HepG2 (cell line): ENCODE results near the gene MDP1. TPM values are rescaled to one million over a fixed set of nuclear protein-coding genes. Genes with fewer than 3 reads are reported as not detected.

ENCODE experiments used
- AGO1 ChIP-seq: fragments of 200-400 bp; formaldehyde crosslinking; IDR thresholded peaks from 2 replicates; pipeline ENCODE4 v1.6.1; 2017; ENCODE audit warnings: mild to moderate bottlenecking, low read depth, low read length, moderate library complexity; ENCODE audit not compliant: poor library complexity, severe bottlenecking
- AGO2 ChIP-seq: fragments of 200-400 bp; formaldehyde crosslinking; optimal IDR thresholded peaks from 2 replicates; pipeline ENCODE3; 2017; ENCODE audit warnings: mild to moderate bottlenecking, low read depth, low read length, moderate library complexity
- AHDC1 ChIP-seq: sonication (generic); formaldehyde crosslinking; IDR thresholded peaks from 2 replicates; pipeline ENCODE4 v1.5.1; 2020; ENCODE audit warnings: mild to moderate bottlenecking, missing genetic modification reagents, borderline replicate concordance
- CENPT ChIP-seq: sonication (generic); formaldehyde crosslinking; IDR thresholded peaks from 2 replicates; pipeline ENCODE4 v1.8.0; 2022; ENCODE audit warnings: low read depth, mild to moderate bottlenecking, moderate library complexity, missing genetic modification reagents
- IRF2 ChIP-seq: IDR thresholded peaks from 2 replicates; pipeline ENCODE4 v1.6.1; 2018; ENCODE audit warnings: missing genetic modification reagents, missing compliant biosample characterization
- RBFOX2 ChIP-seq: fragments of 200-400 bp; formaldehyde crosslinking; IDR thresholded peaks from 2 replicates; pipeline ENCODE4 v1.6.1; 2017; ENCODE audit warnings: low read depth, mild to moderate bottlenecking, low read length
- TGIF2 ChIP-seq: IDR thresholded peaks from 2 replicates; pipeline ENCODE4 v1.6.1; 2016; ENCODE audit warnings: control low read depth, missing compliant biosample characterization
- ZNF142 ChIP-seq: sonication (generic); formaldehyde crosslinking; IDR thresholded peaks from 2 replicates; pipeline ENCODE4 v1.4.0; 2020; ENCODE audit warnings: missing genetic modification reagents
- ZNF780A ChIP-seq: sonication (generic); formaldehyde crosslinking; IDR thresholded peaks from 2 replicates; pipeline ENCODE4 v1.8.0; 2022; ENCODE audit warnings: mild to moderate bottlenecking, missing genetic modification reagents, moderate library complexity
- polyA plus RNA-seq, 8 experiments: library from polyadenylated mRNA; depleted of rRNA in 3 of 8; stranded (reverse) in 7 of 8; unstranded in 1 of 8; fragments of >200 nt; fragmentation: Illumina TruSeq in 4 of 8; extraction: Trizol in 4 of 8; gene quantifications; 2 replicates each; pipeline versions ENCODE4 v1.2.1 to v1.2.3, GENCODE V29; 2011 to 2016; ENCODE audit warnings: low read depth in 4 of 8, missing spikeins in 1 of 8, mixed read lengths in 1 of 8; ENCODE audit not compliant: insufficient read depth in 1 of 8
- total RNA-seq, 5 experiments: library from RNA; depleted of rRNA; stranded (reverse); fragments of >200 nt; fragmentation: Illumina TruSeq; extraction: Trizol; gene quantifications; 2 replicates each; pipeline ENCODE4 v1.2.3, GENCODE V29; 2016; ENCODE audit warnings: low read depth in 1 of 5
- TF ChIP-seq, protein P1 (sequence below): IDR thresholded peaks from 2 replicates; pipeline ENCODE4 v1.4.0; 2020; ENCODE audit warnings: mild to moderate bottlenecking, missing genetic modification reagents
- TF ChIP-seq, protein P2 (sequence below): IDR thresholded peaks from 2 replicates; pipeline ENCODE4 v1.6.1; 2016; ENCODE audit warnings: mild to moderate bottlenecking

The MDP1 gene
- total and polyA plus RNA-seq, 2 of the 13 experiments (the other 11 are each of a cell fraction or from before 2014, with no cell fraction given) = 44.1 to 48.7 TPM

DNA sequence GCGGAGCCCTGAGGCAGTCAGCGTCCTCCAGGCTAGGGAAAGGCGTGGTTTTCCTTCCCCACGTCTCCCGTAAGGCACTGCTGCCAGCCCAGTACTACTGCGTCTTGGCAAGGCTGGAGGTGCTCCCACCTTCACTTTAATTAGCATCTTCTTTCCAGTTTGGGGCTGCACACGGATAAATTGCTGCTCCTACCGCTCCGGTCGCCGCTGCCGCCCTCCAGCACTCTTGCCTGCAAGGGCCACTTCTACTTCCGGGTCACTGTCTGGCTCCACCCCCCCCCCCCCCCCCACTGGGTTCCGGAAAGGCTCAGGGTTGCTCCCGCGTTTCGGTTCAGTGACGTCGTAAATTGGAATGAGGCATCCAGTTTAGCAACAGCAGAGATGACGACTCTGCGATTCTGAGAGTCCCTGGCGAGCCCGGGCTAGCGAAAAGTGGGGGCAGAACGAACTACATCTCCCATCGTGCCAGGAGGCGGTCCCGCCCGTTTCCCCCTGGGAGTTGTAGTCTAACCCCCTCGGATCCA is 16.3 kb upstream of the MDP1 start, which contains the start of gene NEDD8 (continued):
- TF ChIP-seq TGIF2 (CRISPR knock-in tag) = peak; percentile 78; the same call in 1 of the 2 replicates
- TF ChIP-seq, protein P1, sequence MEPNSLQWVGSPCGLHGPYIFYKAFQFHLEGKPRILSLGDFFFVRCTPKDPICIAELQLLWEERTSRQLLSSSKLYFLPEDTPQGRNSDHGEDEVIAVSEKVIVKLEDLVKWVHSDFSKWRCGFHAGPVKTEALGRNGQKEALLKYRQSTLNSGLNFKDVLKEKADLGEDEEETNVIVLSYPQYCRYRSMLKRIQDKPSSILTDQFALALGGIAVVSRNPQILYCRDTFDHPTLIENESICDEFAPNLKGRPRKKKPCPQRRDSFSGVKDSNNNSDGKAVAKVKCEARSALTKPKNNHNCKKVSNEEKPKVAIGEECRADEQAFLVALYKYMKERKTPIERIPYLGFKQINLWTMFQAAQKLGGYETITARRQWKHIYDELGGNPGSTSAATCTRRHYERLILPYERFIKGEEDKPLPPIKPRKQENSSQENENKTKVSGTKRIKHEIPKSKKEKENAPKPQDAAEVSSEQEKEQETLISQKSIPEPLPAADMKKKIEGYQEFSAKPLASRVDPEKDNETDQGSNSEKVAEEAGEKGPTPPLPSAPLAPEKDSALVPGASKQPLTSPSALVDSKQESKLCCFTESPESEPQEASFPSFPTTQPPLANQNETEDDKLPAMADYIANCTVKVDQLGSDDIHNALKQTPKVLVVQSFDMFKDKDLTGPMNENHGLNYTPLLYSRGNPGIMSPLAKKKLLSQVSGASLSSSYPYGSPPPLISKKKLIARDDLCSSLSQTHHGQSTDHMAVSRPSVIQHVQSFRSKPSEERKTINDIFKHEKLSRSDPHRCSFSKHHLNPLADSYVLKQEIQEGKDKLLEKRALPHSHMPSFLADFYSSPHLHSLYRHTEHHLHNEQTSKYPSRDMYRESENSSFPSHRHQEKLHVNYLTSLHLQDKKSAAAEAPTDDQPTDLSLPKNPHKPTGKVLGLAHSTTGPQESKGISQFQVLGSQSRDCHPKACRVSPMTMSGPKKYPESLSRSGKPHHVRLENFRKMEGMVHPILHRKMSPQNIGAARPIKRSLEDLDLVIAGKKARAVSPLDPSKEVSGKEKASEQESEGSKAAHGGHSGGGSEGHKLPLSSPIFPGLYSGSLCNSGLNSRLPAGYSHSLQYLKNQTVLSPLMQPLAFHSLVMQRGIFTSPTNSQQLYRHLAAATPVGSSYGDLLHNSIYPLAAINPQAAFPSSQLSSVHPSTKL = peak; percentile 43; the same call in 1 of the 2 replicates
- TF ChIP-seq ZNF142 (CRISPR knock-in tag) = peak; percentile 75; the same call in 1 of the 2 replicates
- TF ChIP-seq, protein P2, sequence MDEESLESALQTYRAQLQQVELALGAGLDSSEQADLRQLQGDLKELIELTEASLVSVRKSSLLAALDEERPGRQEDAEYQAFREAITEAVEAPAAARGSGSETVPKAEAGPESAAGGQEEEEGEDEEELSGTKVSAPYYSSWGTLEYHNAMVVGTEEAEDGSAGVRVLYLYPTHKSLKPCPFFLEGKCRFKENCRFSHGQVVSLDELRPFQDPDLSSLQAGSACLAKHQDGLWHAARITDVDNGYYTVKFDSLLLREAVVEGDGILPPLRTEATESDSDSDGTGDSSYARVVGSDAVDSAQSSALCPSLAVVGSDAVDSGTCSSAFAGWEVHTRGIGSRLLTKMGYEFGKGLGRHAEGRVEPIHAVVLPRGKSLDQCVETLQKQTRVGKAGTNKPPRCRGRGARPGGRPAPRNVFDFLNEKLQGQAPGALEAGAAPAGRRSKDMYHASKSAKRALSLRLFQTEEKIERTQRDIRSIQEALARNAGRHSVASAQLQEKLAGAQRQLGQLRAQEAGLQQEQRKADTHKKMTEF = peak; percentile 87
- peak; percentile 87 for TF ChIP-seq IRF2 (CRISPR knock-in tag)
- TF ChIP-seq AGO1 = peak; percentile 84
- no peak; the same call in none of the 2 replicates for TF ChIP-seq AHDC1 (CRISPR knock-in tag)
- TF ChIP-seq AGO2 = peak; percentile 80
- no peak for TF ChIP-seq CENPT (CRISPR knock-in tag)
- no peak for TF ChIP-seq ZNF780A
- peak; percentile 81 for TF ChIP-seq RBFOX2
